ENCODE data around the gene IFI30.
"Not testable (repeated sequence)": the region's sequence is repeated elsewhere in the genome, so short reads cannot be mapped to it uniquely, and the experiment has no call there.

IFI30 gene

DNA sequence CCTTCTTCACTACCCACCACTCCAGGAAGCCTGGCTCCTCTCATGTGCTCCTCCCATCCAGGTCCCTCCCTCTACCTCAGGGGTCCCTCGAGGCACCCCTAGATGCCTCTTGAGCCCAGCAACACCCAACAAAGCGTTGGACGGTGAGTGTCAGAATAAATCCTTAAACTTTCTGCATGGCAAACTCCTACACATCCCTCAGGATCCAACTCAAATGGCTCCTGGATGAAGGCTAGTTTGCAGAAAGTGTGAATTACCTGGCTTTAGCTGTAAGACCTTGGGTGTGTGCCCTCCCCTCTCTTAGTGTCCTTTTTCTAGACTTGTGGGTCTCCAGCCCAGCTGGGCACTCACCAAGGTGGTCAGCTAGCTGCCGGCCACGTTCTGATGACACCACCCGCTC lies 24.8 kb downstream of the IFI30 start:
- no peak overlapping the region for H3K4me3 ChIP-seq
- TF ChIP-seq Cebpa-rat (IDR thresholded peaks at IDR 0.05): no peak
- no peak overlapping the region for H3K27ac ChIP-seq
- H3K4me2 ChIP-seq: no peak overlapping the region
- H4K20me1 ChIP-seq: peaks cover 35% of the 10 kb centered on the region
- peaks cover 59% of the 10 kb centered on the region for H3K4me1 ChIP-seq
- peaks cover 63% of the 10 kb centered on the region for H3K36me3 ChIP-seq
- no peak overlapping the region for H3K9ac ChIP-seq
- H3K27me3 ChIP-seq: no peaks in the 10 kb centered on the region
- H3K9me3 ChIP-seq: no peaks in the 10 kb centered on the region

DNA sequence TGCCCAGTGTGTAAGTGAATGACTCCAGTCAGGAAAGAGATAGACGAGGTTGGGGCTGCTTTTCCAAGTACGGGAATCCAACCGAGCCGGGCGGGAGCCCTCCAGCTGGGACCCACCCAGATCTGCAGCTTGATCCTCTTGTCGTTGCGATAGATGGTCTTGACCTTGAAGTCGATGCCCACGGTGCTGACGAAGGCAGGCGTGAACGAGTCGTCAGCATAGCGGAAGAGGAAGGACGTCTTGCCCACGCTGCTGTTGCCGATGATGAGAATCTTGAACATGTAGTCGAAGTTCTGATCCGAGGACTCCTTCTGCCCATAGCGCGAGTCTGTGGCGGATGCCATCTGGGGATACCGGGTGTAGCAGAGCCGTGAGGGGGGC lies 28.8 kb downstream of the IFI30 start:
- Histone ChIP-seq H3K36me3 (peaks cover 47% of the 10 kb centered on the region), H3K4me1 (peaks cover 50% of the 10 kb centered on the region), H3K4me2 (peak overlapping the region; percentile 97), H3K4me3 (peak overlapping the region; percentile 79), H3K9me3 (no peaks in the 10 kb centered on the region), H3K27me3 (no peaks in the 10 kb centered on the region), H4K20me1 (peaks cover 19% of the 10 kb centered on the region), H3K27ac (no peak overlapping the region), H3K9ac (peak overlapping the region; percentile 71)
- no peak for TF ChIP-seq Cebpa-rat (IDR thresholded peaks at IDR 0.05)

DNA sequence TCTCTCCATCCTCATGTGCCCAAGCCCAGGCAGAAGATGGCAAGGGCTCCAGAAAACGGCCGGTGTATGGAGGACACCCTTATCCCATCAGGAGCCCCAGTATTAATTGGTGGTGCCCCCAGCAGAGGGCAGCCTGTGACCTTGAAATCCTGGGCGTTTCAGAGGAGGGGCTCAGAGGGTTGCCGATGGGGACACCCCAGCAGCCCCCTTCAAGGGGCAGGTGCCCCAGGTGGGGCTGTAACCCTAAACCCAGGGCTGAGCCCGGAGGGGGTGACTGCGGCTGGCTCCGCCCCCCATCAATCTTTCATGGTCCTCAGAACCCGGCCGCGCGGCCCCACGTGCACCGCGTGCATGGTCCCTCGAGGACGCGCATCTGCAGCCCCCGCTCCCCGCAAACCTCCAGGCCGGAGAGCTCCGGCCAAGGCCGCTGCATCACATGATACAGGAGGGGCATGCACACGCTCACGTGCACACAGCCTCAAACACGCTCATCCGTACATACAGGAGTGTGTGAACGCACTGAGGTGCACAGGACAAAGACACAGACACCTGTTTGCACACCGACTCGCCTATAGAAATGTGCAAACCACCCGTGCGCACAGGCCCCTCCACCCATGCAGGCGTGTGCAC lies 29.3 kb downstream of the IFI30 start:
- H3K36me3 ChIP-seq: peaks cover 42% of the 10 kb centered on the region
- peak overlapping the region; percentile 97 for H3K4me2 ChIP-seq
- no peaks in the 10 kb centered on the region for H3K9me3 ChIP-seq
- H3K9ac ChIP-seq: peak overlapping the region; percentile 71
- no peak overlapping the region for H3K27ac ChIP-seq
- H3K27me3 ChIP-seq: no peaks in the 10 kb centered on the region
- no peak for TF ChIP-seq Cebpa-rat (IDR thresholded peaks at IDR 0.05)
- peaks cover 51% of the 10 kb centered on the region for H3K4me1 ChIP-seq
- H4K20me1 ChIP-seq: peaks cover 19% of the 10 kb centered on the region
- H3K4me3 ChIP-seq: peak overlapping the region; percentile 79

DNA sequence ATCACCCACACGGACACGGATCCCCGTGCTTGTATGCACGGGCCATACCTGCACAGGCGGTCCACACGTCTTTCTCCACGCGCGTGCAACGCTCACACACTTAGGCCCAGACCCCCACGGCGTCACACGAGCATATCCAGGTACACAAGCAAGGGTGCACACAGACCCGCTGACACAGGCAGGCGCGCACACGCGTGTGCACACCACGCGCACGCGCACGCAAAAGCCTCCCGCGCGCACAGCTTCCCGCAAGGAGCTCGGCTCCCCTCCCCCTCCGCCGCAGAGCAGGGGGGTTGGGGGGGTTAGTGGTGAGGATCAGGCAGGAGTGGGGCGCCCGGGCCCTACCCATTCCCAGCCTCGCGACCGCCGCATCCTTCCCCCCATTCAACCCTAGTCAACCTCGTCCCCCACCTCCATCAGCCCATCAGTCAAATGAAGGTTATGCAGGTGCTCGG lies 29.8 kb downstream of the IFI30 start:
- no peaks in the 10 kb centered on the region for H3K9me3 ChIP-seq
- peaks cover 19% of the 10 kb centered on the region for H4K20me1 ChIP-seq
- peak overlapping the region; percentile 47; the same call in 1 of the 2 replicates for H3K27ac ChIP-seq
- no peaks in the 10 kb centered on the region for H3K27me3 ChIP-seq
- peaks cover 37% of the 10 kb centered on the region for H3K36me3 ChIP-seq
- H3K4me1 ChIP-seq: peaks cover 51% of the 10 kb centered on the region
- no peak for TF ChIP-seq Cebpa-rat (IDR thresholded peaks at IDR 0.05)
- H3K4me2 ChIP-seq: peak overlapping the region; percentile 97
- H3K4me3 ChIP-seq: peak overlapping the region; percentile 79
- H3K9ac ChIP-seq: peak overlapping the region; percentile 71

DNA sequence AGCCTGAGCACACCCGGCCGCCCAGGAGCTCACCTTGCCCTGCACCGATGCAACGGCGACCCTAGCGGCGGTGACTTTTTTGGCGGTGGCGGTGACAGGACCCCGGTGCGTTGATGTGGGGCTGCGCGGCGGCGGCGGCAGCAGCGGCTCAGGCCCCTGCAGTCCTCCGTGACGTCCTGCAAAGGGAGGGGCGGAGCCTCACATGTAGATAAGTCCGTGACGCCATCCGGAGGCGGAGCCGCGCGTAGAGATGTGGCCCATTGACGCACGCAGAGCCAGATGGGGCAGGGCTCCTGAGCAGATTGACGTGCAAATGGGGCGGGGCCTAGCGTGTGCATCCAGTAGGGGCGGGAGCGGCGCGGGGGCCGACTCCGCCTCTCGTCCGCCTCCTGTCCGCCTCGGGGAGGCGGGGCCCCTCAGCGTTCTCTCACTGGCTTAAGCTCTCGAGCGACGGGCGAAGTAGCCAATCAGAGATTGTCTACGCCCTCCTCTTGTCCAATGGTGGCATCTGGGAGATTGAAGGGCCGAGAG lies 30.3 kb downstream of the IFI30 start, which contains the start of gene RAB3A:
RAB3A (minus strand) TSS at position 180 of the 531 bp plus-strand sequence. CDS start 1,302 bp downstream, outside the sequence.
- no peaks in the 10 kb centered on the region for H3K9me3 ChIP-seq
- H3K9ac ChIP-seq: peak within 1 kb of the TSS; percentile 87
- peaks cover 32% of the 10 kb centered on the region for H3K36me3 ChIP-seq
- H3K27ac ChIP-seq: peak within 1 kb of the TSS; percentile 96
- H3K27me3 ChIP-seq: no peaks in the 10 kb centered on the region
- H3K4me1 ChIP-seq: peaks cover 56% of the 10 kb centered on the region
- H3K4me3 ChIP-seq: peak within 1 kb of the TSS; percentile 79
- TF ChIP-seq Cebpa-rat (IDR thresholded peaks at IDR 0.05): no peak
- peaks cover 19% of the 10 kb centered on the region for H4K20me1 ChIP-seq
- H3K4me2 ChIP-seq: peak within 1 kb of the TSS; percentile 97

DNA sequence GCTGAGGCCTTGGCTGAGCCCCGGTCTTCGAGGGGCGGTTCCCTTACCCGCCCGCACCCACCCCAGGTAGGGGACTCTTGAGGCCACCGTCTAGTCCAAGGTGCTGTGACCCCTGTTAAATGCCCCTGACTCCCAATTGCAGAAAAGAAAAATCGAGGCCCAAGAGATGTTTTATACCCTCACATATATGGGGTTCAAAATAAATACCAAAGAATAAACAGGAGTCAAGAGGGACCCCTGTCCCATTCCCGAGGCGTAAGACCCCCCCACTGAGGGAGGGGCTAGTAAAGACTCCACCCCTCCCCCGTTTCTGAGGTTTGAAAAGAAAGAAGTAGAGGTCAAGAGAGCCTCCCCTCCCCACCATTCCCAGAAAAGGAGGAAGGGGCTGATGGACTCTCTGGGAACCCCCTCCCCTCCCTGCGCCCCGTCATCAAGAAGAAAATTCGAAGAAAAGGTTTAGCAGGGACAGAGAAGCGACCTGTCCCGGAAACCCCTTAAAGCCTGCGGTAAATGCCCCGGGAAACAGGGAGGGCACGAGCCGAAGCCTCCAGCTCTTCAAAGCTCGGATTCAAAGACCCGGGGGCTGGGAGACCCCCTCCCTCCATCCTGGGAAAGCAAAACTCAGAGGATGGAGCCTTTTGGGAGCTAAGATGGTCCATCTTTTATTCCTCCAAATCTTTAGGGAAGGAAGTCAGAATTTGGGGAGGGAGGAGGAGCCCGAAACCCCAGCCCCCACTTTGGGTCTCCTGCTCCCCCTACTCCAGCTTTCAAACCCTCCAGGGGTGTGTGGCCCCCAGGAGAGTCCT lies 31.0 kb downstream of the IFI30 start:
- H3K27me3 ChIP-seq: no peaks in the 10 kb centered on the region

DNA sequence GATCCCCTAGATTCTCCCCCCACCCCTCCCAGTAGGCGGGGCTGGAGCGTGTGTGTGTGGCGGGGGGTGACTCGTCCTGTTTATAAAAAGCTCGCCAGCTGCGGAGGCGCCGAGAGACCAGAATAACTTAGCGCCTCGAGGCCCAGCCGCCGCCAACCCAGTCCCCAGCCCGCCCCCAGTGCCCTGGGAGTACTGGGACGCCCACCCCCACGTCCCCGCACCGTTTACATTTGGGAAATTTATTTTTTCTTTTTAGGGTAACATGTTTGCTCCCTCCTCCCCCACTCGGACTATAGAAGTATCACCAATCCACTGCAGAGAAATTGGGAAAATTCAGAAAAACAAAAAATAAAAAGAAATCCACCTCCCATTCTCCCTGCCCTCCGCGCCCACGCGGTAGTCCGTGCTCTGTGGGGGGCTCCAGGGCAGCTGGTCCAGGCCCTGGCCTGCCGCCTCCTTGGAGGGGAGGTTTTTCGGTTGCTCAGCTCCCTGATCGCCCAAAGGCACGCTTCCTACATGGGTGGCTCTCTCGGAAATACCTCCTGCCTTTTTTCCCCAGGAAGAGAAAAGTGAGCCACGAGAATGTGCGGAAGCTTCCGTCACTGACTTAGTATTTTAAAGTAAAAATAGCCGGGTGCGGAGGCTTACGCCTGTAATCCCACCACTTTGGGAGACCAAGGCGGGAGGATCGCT lies 31.7 kb downstream of the IFI30 start:
- H3K36me3 ChIP-seq: peaks cover 18% of the 10 kb centered on the region
- no peaks in the 10 kb centered on the region for H3K9me3 ChIP-seq
- peak overlapping the region; percentile 97 for H3K4me2 ChIP-seq
- H4K20me1 ChIP-seq: peaks cover 19% of the 10 kb centered on the region
- H3K4me3 ChIP-seq: peak overlapping the region; percentile 78
- H3K9ac ChIP-seq: peak overlapping the region; percentile 87
- H3K27ac ChIP-seq: peak overlapping the region; percentile 96
- H3K27me3 ChIP-seq: no peaks in the 10 kb centered on the region
- no peak for TF ChIP-seq Cebpa-rat (IDR thresholded peaks at IDR 0.05)
- H3K4me1 ChIP-seq: peaks cover 55% of the 10 kb centered on the region

More for the DNA sequence above, 31.0 kb downstream of the IFI30 start:
- Histone ChIP-seq H3K9ac (peak overlapping the region; percentile 87), H3K9me3 (no peaks in the 10 kb centered on the region), H3K4me3 (peak overlapping the region; percentile 78), H3K4me2 (peak overlapping the region; percentile 97), H3K36me3 (peaks cover 25% of the 10 kb centered on the region), H3K4me1 (peaks cover 57% of the 10 kb centered on the region), H4K20me1 (peaks cover 19% of the 10 kb centered on the region), H3K27ac (peak overlapping the region; percentile 96)
- no peak for TF ChIP-seq Cebpa-rat (IDR thresholded peaks at IDR 0.05)

DNA sequence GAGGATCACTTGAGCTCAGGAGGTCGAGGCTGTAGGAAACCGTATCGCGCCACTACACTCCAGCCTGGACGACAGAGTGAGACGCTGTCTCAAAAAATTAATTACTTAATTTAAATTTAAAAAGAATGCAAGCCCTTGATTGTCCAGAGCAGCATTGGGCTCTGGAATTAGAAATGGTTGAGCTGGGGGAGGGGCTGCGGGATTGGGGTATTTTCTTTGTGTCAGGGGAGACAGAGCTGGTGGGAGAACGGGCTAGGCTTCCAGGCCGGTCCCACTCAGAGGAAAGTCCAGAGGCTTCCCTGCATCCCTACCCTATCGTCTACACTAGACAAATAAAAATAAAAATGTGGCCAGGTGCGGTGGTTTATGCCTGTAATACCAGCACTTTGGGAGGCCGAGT lies 32.4 kb downstream of the IFI30 start:
- peak overlapping the region; percentile 78 for H3K4me3 ChIP-seq
- peaks cover 50% of the 10 kb centered on the region for H3K4me1 ChIP-seq
- peaks cover 19% of the 10 kb centered on the region for H4K20me1 ChIP-seq
- no peaks in the 10 kb centered on the region for H3K27me3 ChIP-seq
- no peak for TF ChIP-seq Cebpa-rat (IDR thresholded peaks at IDR 0.05)
- H3K4me2 ChIP-seq: peak overlapping the region; percentile 97
- H3K9ac ChIP-seq: peak overlapping the region; percentile 87
- no peaks in the 10 kb centered on the region for H3K9me3 ChIP-seq
- H3K27ac ChIP-seq: peak overlapping the region; percentile 96
- peaks cover 11% of the 10 kb centered on the region for H3K36me3 ChIP-seq

DNA sequence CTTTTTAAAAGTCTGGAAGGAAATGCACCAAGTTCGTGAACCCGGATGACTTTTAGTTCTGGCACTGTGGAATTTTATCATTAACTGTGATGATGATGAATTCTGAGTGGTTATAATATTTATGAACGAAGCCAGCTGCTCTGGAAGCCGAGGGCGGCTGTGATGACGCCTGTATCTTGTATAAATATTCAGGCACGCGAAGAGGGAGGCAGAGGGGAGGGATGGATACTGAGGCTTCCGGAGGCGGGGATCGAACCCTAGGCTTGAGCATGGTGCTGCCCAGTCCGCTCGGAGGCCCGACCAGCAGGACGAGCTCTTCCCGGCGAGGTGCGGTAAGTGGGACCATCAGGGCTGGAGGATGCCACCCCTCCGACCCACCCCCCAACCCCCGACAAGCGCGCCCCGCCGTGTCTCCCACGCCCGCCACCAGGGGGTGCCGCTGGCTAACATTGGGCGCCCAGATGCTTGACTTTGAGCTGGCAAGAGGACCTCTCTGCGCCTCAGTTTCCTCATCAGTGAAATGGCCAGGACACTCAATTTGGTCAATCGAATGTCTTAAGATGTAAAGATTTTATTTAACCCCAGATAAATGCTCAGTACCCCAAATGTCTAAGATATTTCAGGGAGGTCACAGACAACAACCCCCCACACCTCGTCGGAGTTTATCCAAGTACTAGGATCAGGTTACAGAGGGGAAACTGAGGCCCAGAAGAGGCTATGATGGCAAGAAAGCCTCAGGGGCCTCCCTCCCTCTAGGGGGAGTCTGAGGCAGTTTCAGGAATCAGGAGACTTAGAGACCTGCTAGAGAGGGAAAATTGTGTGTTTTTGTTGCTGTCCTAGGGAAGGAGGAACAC lies 34.7 kb downstream of the IFI30 start:
- Histone ChIP-seq H3K4me2 (no peak overlapping the region), H3K36me3 (peaks cover 7% of the 10 kb centered on the region; the same call in 1 of the 2 replicates), H3K9me3 (no peaks in the 10 kb centered on the region), H3K9ac (no peak overlapping the region), H4K20me1 (no peaks in the 10 kb centered on the region), H3K4me1 (peaks cover 29% of the 10 kb centered on the region), H3K4me3 (no peak overlapping the region), H3K27ac (no peak overlapping the region), H3K27me3 (no peaks in the 10 kb centered on the region)
- no peak for TF ChIP-seq Cebpa-rat (IDR thresholded peaks at IDR 0.05)

DNA sequence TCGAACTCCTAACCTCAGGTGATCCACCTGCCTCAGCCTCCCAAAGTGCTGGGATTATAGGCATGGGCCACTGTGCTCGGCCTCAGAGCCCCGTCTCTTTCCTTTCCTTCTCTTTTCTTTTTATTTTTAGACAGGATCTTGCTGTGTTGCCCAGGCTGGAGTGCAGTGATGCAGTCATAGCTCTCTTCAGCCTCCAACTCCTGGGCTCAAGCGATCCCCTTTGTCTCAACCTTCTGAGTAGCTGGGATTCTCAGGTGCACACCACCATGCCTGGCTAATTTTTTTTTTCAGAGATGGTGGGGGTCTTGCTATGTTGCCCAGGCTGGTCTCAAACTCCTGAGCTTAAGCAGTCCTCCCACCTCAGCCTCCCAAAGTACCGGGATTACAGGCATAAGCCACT lies 36.3 kb downstream of the IFI30 start:
- peaks cover 33% of the 10 kb centered on the region for H3K4me1 ChIP-seq

More for the DNA sequence above, 36.3 kb downstream of the IFI30 start:
- not testable (repeated sequence) for H3K4me2 ChIP-seq, H3K9me3 ChIP-seq, H3K4me3 ChIP-seq, H3K27me3 ChIP-seq, H3K27ac ChIP-seq, H3K36me3 ChIP-seq, H4K20me1 ChIP-seq, H3K9ac ChIP-seq
